Activated CD8-positive, alpha-beta T cell treated with anti-CD3 and anti-CD28 coated beads, Interleukin-2, amount 10 ng/mL, durations not matched to agents 7 days and 5 days (primary cell): Measurements from ENCODE around the gene ESYT2. TPM values are rescaled to one million over a fixed set of nuclear protein-coding genes. Genes with fewer than 3 reads are reported as not detected.

Experiments used
- ATAC-seq: fragments of 150-1000 bp; cut with Tn5 transposase; one replicate; pipeline ENCODE4 v1.10.0; 2021; ENCODE audit warnings: moderate library complexity
- CTCF ChIA-PET: fragments of 350-600 bp; sonication (Branson Sonifier 250); formaldehyde crosslinking; loops from one replicate; lab custom pipeline; 2021; ENCODE audit warnings: antibody characterized with exemption; lab: Charles Lee
- POLR2A ChIA-PET: fragments of 350-600 bp; sonication (Branson Sonifier 250); formaldehyde crosslinking; loops from one replicate; lab custom pipeline; 2021; ENCODE audit warnings: antibody characterized with exemption; lab: Charles Lee
- DNase-seq: peaks from one replicate; pipeline ENCODE4 v3.0.0-alpha.2; 2020
- H3K27ac Mint-ChIP-seq: one replicate; pipeline ENCODE4 v1.8.0; 2021; ENCODE audit warnings: mild to moderate bottlenecking, mixed read lengths
- H3K27me3 Mint-ChIP-seq: one replicate; pipeline ENCODE4 v1.8.0; 2021; ENCODE audit warnings: low read depth, mixed read lengths
- H3K36me3 Mint-ChIP-seq: one replicate; pipeline ENCODE4 v1.8.0; 2021; ENCODE audit warnings: low read depth, mixed read lengths
- H3K4me1 Mint-ChIP-seq: one replicate; pipeline ENCODE4 v1.8.0; 2021; ENCODE audit warnings: low read depth, mixed read lengths
- H3K4me3 Mint-ChIP-seq: one replicate; pipeline ENCODE4 v1.8.0; 2021; ENCODE audit warnings: mild to moderate bottlenecking, mixed read lengths
- H3K9me3 Mint-ChIP-seq: one replicate; pipeline ENCODE4 v1.8.0; 2022; ENCODE audit warnings: mixed read lengths; ENCODE audit not compliant: insufficient read depth
- total RNA-seq, 2 experiments: library from RNA; stranded (reverse); gene quantifications; one replicate each; pipeline ENCODE4 v1.2.3, GENCODE V29; 2021

The ESYT2 gene
- total RNA-seq, 2 experiments from 2014 or later: 85.0 to 85.9 TPM

- ATAC-seq (no peak), DNase-seq (no peak)
- no peak overlapping the region for H3K4me3 Mint-ChIP-seq
- H3K27ac Mint-ChIP-seq: no peak overlapping the region
- H3K4me1 Mint-ChIP-seq: peaks cover 26% of the 10 kb centered on the region
- ChIA-PET POLR2A (no interaction called here), CTCF (interaction anchor here (1.0 kb wide), 1 partner anchor 11 kb away, joined by 3 read pairs; no protein-coding TSS in a partner anchor)
- no peaks in the 10 kb centered on the region for H3K9me3 Mint-ChIP-seq
- H3K27me3 Mint-ChIP-seq: no peaks in the 10 kb centered on the region
- H3K36me3 Mint-ChIP-seq: peaks cover 52% of the 10 kb centered on the region
These were observed 30.6 kb downstream of the ESYT2 start for GRCh38 chr7:158798741-158799140.

- Mint-ChIP-seq H3K9me3 (no peaks in the 10 kb centered on the region), H3K27ac (peak overlapping the region; percentile 36), H3K27me3 (no peaks in the 10 kb centered on the region), H3K4me1 (peaks cover 13% of the 10 kb centered on the region), H3K36me3 (peaks cover 54% of the 10 kb centered on the region), H3K4me3 (no peak overlapping the region)
- no peak for ATAC-seq
- DNase-seq: no peak
- ChIA-PET CTCF (no interaction called here), POLR2A (no interaction called here)
These were observed 32.6 kb downstream of the ESYT2 start for GRCh38 chr7:158796667-158797066.

DNA sequence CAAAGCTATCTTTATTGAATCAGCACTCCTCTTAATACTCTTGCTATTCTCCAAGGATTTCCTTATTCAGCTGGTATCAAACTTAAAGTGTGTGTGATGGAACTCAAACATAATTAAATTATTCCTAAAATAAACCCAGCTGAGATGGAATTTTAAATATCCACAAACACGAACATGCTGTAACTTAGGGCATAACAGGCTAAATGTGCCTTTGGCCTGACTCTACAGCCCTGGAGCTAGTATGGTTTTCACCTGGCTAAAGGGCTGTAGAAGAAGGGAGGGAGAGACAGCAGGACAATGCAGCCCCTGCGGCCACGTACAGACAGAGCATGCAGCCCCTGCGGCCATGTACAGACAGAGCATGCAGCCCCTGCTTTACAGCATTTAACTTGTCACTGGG is 34.0 kb downstream of the ESYT2 start:
- DNase-seq: no peak
- Mint-ChIP-seq H3K27me3 (no peaks in the 10 kb centered on the region), H3K36me3 (peaks cover 61% of the 10 kb centered on the region), H3K4me3 (no peak overlapping the region), H3K27ac (no peak overlapping the region), H3K4me1 (peaks cover 9% of the 10 kb centered on the region), H3K9me3 (no peaks in the 10 kb centered on the region)
- ATAC-seq: no peak
- ChIA-PET POLR2A (interaction anchor here (1.0 to 2.1 kb wide), 2 partner anchors 19 to 29 kb away, joined by 3 to 6 read pairs; no protein-coding TSS in a partner anchor), CTCF (interaction anchor here (2.0 kb wide), 1 partner anchor 181 kb away, joined by 5 read pairs; no protein-coding TSS in a partner anchor)

- H3K4me1 Mint-ChIP-seq: no peaks in the 10 kb centered on the region
- DNase-seq (no peak), ATAC-seq (no peak)
- H3K27ac Mint-ChIP-seq: no peak overlapping the region
- H3K9me3 Mint-ChIP-seq: no peaks in the 10 kb centered on the region
- ChIA-PET CTCF (no interaction called here), POLR2A (no interaction called here)
- H3K4me3 Mint-ChIP-seq: no peak overlapping the region
- no peaks in the 10 kb centered on the region for H3K27me3 Mint-ChIP-seq
- H3K36me3 Mint-ChIP-seq: peaks cover 71% of the 10 kb centered on the region
These were observed 38.2 kb downstream of the ESYT2 start for GRCh38 chr7:158791107-158791506.

DNA sequence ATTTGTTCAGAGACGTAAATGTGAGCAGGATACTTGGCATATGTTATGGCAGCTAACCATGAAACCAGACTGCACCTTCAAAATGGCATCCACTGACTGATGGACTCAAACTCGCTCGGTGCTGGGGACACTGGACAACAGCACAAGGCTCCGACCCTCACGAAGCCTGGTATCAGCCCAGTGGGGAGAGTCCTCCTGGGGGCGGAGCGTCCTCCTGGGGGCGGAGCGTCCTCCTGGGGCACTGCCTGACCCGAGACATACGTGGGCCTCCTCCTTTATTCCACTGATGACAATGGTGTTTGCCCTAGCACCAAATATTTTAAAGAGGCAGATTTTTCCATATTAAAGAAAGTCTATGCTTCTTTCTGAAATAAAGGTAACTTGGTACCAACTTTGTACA is 39.5 kb downstream of the ESYT2 start:
- no peaks in the 10 kb centered on the region for H3K27me3 Mint-ChIP-seq
- POLR2A ChIA-PET: no interaction called here
- no peak overlapping the region for H3K27ac Mint-ChIP-seq
- H3K36me3 Mint-ChIP-seq: peaks cover 61% of the 10 kb centered on the region
- H3K9me3 Mint-ChIP-seq: no peaks in the 10 kb centered on the region
- no peaks in the 10 kb centered on the region for H3K4me1 Mint-ChIP-seq
- no peak for DNase-seq
- no peak for ATAC-seq
- no peak overlapping the region for H3K4me3 Mint-ChIP-seq
- CTCF ChIA-PET: no interaction called here

- POLR2A ChIA-PET: interaction anchor here (0.6 kb wide), 1 partner anchor 69 kb away, joined by 3 read pairs; no protein-coding TSS in a partner anchor
- no peak for ATAC-seq
- no peak for DNase-seq
- Mint-ChIP-seq H3K4me3 (no peak overlapping the region), H3K9me3 (no peaks in the 10 kb centered on the region), H3K4me1 (no peaks in the 10 kb centered on the region), H3K36me3 (peaks cover 44% of the 10 kb centered on the region), H3K27me3 (no peaks in the 10 kb centered on the region), H3K27ac (no peak overlapping the region)
- CTCF ChIA-PET: no interaction called here
These were observed 42.4 kb downstream of the ESYT2 start for GRCh38 chr7:158786898-158787297.

GRCh38 chr7:158784270-158784669 is 45.0 kb downstream of the ESYT2 start:
- Mint-ChIP-seq H3K9me3 (no peaks in the 10 kb centered on the region), H3K27ac (no peak overlapping the region), H3K4me3 (no peak overlapping the region), H3K27me3 (no peaks in the 10 kb centered on the region), H3K36me3 (peaks cover 22% of the 10 kb centered on the region), H3K4me1 (no peaks in the 10 kb centered on the region)
- ATAC-seq (no peak), DNase-seq (no peak)
- ChIA-PET POLR2A (interaction anchor here (0.7 kb wide), 1 partner anchor 46 kb away, joined by 3 read pairs; no protein-coding TSS in a partner anchor), CTCF (interaction anchor here (0.9 kb wide), 1 partner anchor 192 kb away, joined by 3 read pairs; no protein-coding TSS in a partner anchor)

GRCh38 chr7:158783595-158783994 is 45.7 kb downstream of the ESYT2 start:
- H3K27ac Mint-ChIP-seq: no peak overlapping the region
- POLR2A ChIA-PET: no interaction called here
- DNase-seq: no peak
- H3K27me3 Mint-ChIP-seq: no peaks in the 10 kb centered on the region
- no peaks in the 10 kb centered on the region for H3K9me3 Mint-ChIP-seq
- no peak overlapping the region for H3K4me3 Mint-ChIP-seq
- H3K36me3 Mint-ChIP-seq: peaks cover 21% of the 10 kb centered on the region
- H3K4me1 Mint-ChIP-seq: no peaks in the 10 kb centered on the region
- CTCF ChIA-PET: interaction anchor here (0.7 to 1.5 kb wide), 5 partner anchors 10 to 193 kb away, joined by 3 to 7 read pairs (median 3); no protein-coding TSS in a partner anchor
- peak; percentile 35 for ATAC-seq

DNA sequence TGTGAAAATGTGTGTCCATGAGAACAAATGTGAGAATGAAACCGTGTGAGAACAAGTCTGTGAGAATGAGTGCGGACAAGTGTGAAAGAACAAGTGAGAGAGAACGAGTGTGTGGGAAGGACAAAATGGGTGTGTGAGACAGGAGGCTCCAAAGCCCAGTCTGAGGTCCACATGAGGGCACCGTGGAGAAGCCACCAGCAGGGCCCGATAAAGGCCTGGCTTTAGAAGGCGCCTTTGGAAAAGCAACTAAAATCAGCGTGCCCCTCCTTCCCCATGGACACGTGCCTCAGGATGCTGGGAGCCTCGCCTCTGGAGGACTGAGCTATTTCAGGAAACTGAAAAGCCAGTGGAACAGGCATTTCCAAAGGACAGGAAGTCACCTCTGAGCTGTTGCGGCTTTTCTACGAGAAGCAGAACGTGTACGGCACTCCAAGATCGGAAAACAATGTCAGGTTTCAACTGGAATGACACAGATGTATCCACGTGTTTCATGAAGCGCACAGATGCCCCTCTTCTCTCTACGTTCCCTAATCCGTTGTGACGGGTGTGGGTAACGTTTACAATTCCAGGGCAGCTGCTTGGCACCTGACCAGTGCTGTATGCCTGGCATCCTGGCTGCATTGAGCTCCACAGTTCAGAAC is 46.4 kb downstream of the ESYT2 start:
- no peaks in the 10 kb centered on the region for H3K4me1 Mint-ChIP-seq
- H3K27ac Mint-ChIP-seq: no peak overlapping the region
- peak; percentile 43 for ATAC-seq
- no peaks in the 10 kb centered on the region for H3K9me3 Mint-ChIP-seq
- H3K27me3 Mint-ChIP-seq: no peaks in the 10 kb centered on the region
- peak; percentile 46 for DNase-seq
- no peak overlapping the region for H3K4me3 Mint-ChIP-seq
- ChIA-PET CTCF (interaction anchor here (0.7 to 1.5 kb wide), 4 partner anchors 11 to 194 kb away, joined by 3 to 7 read pairs (median 4); no protein-coding TSS in a partner anchor), POLR2A (no interaction called here)
- peaks cover 17% of the 10 kb centered on the region for H3K36me3 Mint-ChIP-seq

DNA sequence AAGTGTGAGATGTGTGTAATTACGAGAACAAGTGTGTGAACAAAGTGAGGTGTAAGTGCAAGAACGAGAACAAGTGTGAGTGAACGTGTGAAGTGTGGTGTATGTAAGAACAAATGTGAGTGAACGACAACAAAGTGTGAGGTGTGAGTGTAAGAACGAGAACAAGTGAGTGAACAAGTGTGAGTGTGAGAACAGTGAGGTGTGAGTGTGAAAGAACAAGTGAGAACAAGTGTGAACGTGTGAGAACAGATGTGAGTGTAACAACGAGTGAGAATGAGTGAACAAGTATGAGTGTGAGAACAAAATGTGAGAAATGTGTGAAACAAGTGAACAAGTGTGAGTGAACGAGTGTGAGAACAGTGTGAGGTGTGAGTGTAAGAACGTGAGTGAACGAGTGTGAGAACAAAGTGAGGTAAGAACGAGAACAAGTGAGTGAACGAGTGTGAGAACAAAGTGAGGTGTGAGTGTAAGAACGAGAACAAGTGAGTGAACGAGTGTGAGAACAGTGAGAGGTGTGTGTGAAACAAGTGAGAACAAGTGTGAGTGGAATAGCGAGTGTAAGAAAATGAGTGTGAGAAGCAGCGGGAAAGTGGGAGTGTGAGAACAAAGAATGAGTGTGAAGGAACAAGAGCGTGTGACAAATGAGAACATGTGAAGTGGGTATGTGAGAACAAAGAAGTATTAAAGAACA is 47.2 kb downstream of the ESYT2 start:
- Mint-ChIP-seq H3K27me3 (no peaks in the 10 kb centered on the region), H3K9me3 (no peaks in the 10 kb centered on the region), H3K27ac (no peak overlapping the region), H3K36me3 (peaks cover 17% of the 10 kb centered on the region), H3K4me3 (no peak overlapping the region), H3K4me1 (peaks cover 5% of the 10 kb centered on the region)
- POLR2A ChIA-PET: no interaction called here
- CTCF ChIA-PET: interaction anchor here (1.5 kb wide), 1 partner anchor 81 kb away, joined by 6 read pairs; no protein-coding TSS in a partner anchor
- no peak for DNase-seq
- no peak for ATAC-seq

DNA sequence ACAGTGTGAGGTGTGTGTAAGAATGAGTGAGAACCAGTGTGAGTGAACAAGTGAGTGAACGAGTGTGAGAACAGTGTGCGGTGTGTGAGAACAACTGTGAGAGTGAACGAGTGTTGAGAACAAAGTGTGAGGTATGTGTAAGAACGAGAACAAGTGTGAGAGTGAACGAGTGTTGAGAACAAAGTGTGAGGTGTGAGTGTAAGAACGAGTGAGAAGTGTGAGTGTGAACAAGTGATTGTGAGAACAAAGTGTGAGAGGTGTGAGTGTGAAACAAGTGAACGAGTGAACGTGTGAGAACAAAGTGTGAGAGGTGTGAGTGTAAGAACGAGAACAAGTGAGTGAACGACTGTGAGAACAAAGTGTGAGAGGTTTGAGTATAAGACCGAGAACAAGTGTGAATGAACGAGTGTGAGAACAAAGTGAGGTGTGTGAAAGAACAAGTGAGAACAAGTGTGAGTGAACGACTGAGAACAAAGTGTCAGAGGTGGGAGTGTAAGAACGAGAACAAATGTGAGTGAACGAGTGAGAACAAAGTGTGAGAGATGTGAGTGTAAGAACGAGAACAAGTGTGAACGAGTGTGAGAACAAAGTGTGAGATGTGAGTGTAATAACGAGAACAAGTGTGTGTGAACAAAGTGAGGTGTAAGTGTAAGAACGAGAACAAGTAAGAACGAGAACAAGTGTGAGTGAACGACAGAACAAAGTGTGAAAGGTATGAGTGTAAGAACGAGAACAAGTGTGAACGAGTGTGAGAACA is 47.9 kb downstream of the ESYT2 start:
- H3K27ac Mint-ChIP-seq: no peak overlapping the region
- ChIA-PET POLR2A (no interaction called here), CTCF (no interaction called here)
- peaks cover 17% of the 10 kb centered on the region for H3K36me3 Mint-ChIP-seq
- DNase-seq (no peak), ATAC-seq (no peak)
- no peaks in the 10 kb centered on the region for H3K27me3 Mint-ChIP-seq
- peaks cover 7% of the 10 kb centered on the region for H3K4me1 Mint-ChIP-seq
- no peak overlapping the region for H3K4me3 Mint-ChIP-seq
- no peaks in the 10 kb centered on the region for H3K9me3 Mint-ChIP-seq
